Bronchial epithelial cell (primary cell): ENCODE measurements around the gene REPS1. TPM values are rescaled to one million over a fixed set of nuclear protein-coding genes. Genes with fewer than 3 reads are reported as not detected.

Experiments
- DNase-seq: peaks from one replicate; pipeline ENCODE4 v3.0.0-alpha.2; 2010; ENCODE audit warnings: low read depth
- FAIRE-seq: peaks from 2 replicates; lab custom pipeline; 2011; peaks lifted over from hg19 to GRCh38; lab: Jason Lieb, UNC
- H3K27me3 ChIP-seq: 2 replicates; pipeline ENCODE4 v1.5.1; 2011; ENCODE audit warnings: low read length; ENCODE audit not compliant: control insufficient read depth, insufficient read depth
- H3K36me3 ChIP-seq: 2 replicates; pipeline ENCODE4 v1.5.1; 2011; ENCODE audit warnings: low read length; ENCODE audit not compliant: control insufficient read depth, insufficient read depth
- H3K4me3 ChIP-seq: 2 replicates; pipeline ENCODE4 v1.5.1; 2011; ENCODE audit warnings: mild to moderate bottlenecking, low read depth, low read length, control low read depth
- CTCF ChIP-seq: IDR thresholded peaks from 2 replicates; pipeline ENCODE4 v1.5.1; 2011; ENCODE audit warnings: mild to moderate bottlenecking, moderate library complexity, low read length, control low read depth, inconsistent platforms; ENCODE audit not compliant: insufficient read depth, severe bottlenecking
- total RNA-seq: library from RNA; depleted of rRNA; stranded (reverse); fragments of >200 nt; gene quantifications from 2 replicates; pipeline ENCODE4 v1.2.1, GENCODE V29; 2014

REPS1 gene
- total RNA-seq, 1 donor from 2014 or later, result 31.1 TPM

GRCh38 chr6:138912308-138912707, 75.7 kb downstream of the REPS1 start:
- Histone ChIP-seq H3K27me3 (no peaks in the 10 kb centered on the region), H3K36me3 (peaks cover 9% of the 10 kb centered on the region), H3K4me3 (no peak overlapping the region)
- TF ChIP-seq CTCF, result no peak
- no peak for FAIRE-seq
- DNase-seq, result no peak

- Histone ChIP-seq H3K27me3 (no peaks in the 10 kb centered on the region), H3K36me3 (peaks cover 9% of the 10 kb centered on the region), H3K4me3 (no peak overlapping the region)
- TF ChIP-seq CTCF, result no peak
- DNase-seq (no peak), FAIRE-seq (no peak)
Measured at GRCh38 chr6:138909975-138910374, 78.1 kb downstream of the REPS1 start.

- FAIRE-seq, result no peak
- TF ChIP-seq CTCF, result no peak
- Histone ChIP-seq H3K36me3 (peaks cover 10% of the 10 kb centered on the region), H3K4me3 (no peak overlapping the region), H3K27me3 (no peaks in the 10 kb centered on the region)
- DNase-seq, result no peak
Measured at GRCh38 chr6:138909511-138909910, 78.5 kb downstream of the REPS1 start.

GRCh38 chr6:138907167-138907566, 80.9 kb downstream of the REPS1 start:
- no peak for FAIRE-seq
- peaks cover 7% of the 10 kb centered on the region for H3K36me3 ChIP-seq

GRCh38 chr6:138897031-138897430, 91.0 kb downstream of the REPS1 start:
- no peak for TF ChIP-seq CTCF
- no peaks in the 10 kb centered on the region for H3K27me3 ChIP-seq

More at GRCh38 chr6:138907167-138907566, 80.9 kb downstream of the REPS1 start:
- Histone ChIP-seq H3K27me3 (no peaks in the 10 kb centered on the region), H3K4me3 (no peak overlapping the region)
- no peak for DNase-seq
- TF ChIP-seq CTCF, result no peak

GRCh38 chr6:138896104-138896756, 91.8 kb downstream of the REPS1 start:
- DNase-seq (no peak), FAIRE-seq (no peak)
- Histone ChIP-seq H3K4me3 (no peak overlapping the region), H3K36me3 (peaks cover under 1% of the 10 kb centered on the region), H3K27me3 (no peaks in the 10 kb centered on the region)
- no peak for TF ChIP-seq CTCF

More at GRCh38 chr6:138897031-138897430, 91.0 kb downstream of the REPS1 start:
- FAIRE-seq, result no peak
- DNase-seq, result no peak
- Histone ChIP-seq H3K36me3 (peaks cover 2% of the 10 kb centered on the region), H3K4me3 (no peak overlapping the region)
